ENCODE data around the gene PRRT1.

DNA sequence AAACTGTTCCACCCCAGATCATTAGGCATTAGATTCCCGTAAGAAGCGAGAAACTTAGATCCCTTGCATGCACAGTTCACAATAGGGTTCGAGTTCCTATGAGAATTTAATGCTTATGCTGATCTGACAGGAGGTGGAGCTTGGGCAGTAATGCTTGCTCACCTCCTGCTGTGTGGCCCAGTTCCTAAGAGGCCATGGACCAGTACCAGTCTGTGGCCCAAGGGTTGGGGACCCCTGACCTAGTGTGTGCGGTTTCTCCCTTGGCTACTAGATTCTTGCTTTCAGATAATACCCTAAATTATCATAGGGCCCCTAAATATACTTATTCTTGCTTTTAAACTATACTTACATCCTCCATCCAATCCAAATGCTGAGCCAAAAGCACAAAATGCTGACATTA is 42.6 kb upstream of the PRRT1 start:
- TF ChIP-seq, protein P1, sequence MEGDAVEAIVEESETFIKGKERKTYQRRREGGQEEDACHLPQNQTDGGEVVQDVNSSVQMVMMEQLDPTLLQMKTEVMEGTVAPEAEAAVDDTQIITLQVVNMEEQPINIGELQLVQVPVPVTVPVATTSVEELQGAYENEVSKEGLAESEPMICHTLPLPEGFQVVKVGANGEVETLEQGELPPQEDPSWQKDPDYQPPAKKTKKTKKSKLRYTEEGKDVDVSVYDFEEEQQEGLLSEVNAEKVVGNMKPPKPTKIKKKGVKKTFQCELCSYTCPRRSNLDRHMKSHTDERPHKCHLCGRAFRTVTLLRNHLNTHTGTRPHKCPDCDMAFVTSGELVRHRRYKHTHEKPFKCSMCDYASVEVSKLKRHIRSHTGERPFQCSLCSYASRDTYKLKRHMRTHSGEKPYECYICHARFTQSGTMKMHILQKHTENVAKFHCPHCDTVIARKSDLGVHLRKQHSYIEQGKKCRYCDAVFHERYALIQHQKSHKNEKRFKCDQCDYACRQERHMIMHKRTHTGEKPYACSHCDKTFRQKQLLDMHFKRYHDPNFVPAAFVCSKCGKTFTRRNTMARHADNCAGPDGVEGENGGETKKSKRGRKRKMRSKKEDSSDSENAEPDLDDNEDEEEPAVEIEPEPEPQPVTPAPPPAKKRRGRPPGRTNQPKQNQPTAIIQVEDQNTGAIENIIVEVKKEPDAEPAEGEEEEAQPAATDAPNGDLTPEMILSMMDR (IDR thresholded peaks at IDR 0.05): no peak
- TF ChIP-seq POLR2A (IDR thresholded peaks at IDR 0.05; ENCODE audit: low read length) (no peak), ZFP36 (IDR thresholded peaks at IDR 0.05; ENCODE audit: borderline replicate concordance, partially characterized antibody) (no peak), RAD21 (conservative IDR thresholded peaks at IDR 0.05 in 1 of 2, IDR thresholded peaks at IDR 0.05 in 1 of 2) (no peak), KDM1A (IDR thresholded peaks at IDR 0.05; ENCODE audit: low read depth) (no peak), MYC (IDR thresholded peaks at IDR 0.05; ENCODE audit: borderline replicate concordance, low read length) (no peak), MAZ (IDR thresholded peaks at IDR 0.05; ENCODE audit: borderline replicate concordance, low read depth, low read length) (no peak), JUNB (IDR thresholded peaks at IDR 0.05) (no peak), SREBF2 (IDR thresholded peaks at IDR 0.05) (no peak)
- TF ChIP-seq, protein P2, sequence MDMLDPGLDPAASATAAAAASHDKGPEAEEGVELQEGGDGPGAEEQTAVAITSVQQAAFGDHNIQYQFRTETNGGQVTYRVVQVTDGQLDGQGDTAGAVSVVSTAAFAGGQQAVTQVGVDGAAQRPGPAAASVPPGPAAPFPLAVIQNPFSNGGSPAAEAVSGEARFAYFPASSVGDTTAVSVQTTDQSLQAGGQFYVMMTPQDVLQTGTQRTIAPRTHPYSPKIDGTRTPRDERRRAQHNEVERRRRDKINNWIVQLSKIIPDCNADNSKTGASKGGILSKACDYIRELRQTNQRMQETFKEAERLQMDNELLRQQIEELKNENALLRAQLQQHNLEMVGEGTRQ (IDR thresholded peaks at IDR 0.05): no peak
- TF ChIP-seq, protein P3, sequence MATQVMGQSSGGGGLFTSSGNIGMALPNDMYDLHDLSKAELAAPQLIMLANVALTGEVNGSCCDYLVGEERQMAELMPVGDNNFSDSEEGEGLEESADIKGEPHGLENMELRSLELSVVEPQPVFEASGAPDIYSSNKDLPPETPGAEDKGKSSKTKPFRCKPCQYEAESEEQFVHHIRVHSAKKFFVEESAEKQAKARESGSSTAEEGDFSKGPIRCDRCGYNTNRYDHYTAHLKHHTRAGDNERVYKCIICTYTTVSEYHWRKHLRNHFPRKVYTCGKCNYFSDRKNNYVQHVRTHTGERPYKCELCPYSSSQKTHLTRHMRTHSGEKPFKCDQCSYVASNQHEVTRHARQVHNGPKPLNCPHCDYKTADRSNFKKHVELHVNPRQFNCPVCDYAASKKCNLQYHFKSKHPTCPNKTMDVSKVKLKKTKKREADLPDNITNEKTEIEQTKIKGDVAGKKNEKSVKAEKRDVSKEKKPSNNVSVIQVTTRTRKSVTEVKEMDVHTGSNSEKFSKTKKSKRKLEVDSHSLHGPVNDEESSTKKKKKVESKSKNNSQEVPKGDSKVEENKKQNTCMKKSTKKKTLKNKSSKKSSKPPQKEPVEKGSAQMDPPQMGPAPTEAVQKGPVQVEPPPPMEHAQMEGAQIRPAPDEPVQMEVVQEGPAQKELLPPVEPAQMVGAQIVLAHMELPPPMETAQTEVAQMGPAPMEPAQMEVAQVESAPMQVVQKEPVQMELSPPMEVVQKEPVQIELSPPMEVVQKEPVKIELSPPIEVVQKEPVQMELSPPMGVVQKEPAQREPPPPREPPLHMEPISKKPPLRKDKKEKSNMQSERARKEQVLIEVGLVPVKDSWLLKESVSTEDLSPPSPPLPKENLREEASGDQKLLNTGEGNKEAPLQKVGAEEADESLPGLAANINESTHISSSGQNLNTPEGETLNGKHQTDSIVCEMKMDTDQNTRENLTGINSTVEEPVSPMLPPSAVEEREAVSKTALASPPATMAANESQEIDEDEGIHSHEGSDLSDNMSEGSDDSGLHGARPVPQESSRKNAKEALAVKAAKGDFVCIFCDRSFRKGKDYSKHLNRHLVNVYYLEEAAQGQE (IDR thresholded peaks at IDR 0.05): no peak
- TF ChIP-seq, protein P4, sequence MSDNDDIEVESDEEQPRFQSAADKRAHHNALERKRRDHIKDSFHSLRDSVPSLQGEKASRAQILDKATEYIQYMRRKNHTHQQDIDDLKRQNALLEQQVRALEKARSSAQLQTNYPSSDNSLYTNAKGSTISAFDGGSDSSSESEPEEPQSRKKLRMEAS (IDR thresholded peaks at IDR 0.05): no peak
- TF ChIP-seq, protein P5, sequence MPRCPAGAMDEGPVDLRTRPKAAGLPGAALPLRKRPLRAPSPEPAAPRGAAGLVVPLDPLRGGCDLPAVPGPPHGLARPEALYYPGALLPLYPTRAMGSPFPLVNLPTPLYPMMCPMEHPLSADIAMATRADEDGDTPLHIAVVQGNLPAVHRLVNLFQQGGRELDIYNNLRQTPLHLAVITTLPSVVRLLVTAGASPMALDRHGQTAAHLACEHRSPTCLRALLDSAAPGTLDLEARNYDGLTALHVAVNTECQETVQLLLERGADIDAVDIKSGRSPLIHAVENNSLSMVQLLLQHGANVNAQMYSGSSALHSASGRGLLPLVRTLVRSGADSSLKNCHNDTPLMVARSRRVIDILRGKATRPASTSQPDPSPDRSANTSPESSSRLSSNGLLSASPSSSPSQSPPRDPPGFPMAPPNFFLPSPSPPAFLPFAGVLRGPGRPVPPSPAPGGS (IDR thresholded peaks at IDR 0.05): no peak
